GM19467 (cell line): Measurements from ENCODE around the gene RTN1.

Experiments used
- ATAC-seq: cut with Tn5 transposase; IDR thresholded peaks from one replicate; pipeline ENCODE4 v1.9.1; 2021; ENCODE audit warnings: mild to moderate bottlenecking, moderate library complexity; ENCODE audit not compliant: unreplicated experiment

Gene RTN1

GRCh38 chr14:59870277-59871165 is at the start of gene RTN1:
RTN1 (minus strand) TSS chr14:59870776; CDS start chr14:59870630, 146 bp downstream.
- ATAC-seq: no peak

- no peak for ATAC-seq
Measured at GRCh38 chr14:59920378-59920683, 49.8 kb upstream of the RTN1 start.

- no peak for ATAC-seq
Measured at GRCh38 chr14:59919570-59920377, 49.2 kb upstream of the RTN1 start, which contains the start of gene LRRC9. LRRC9 (plus strand) TSS chr14:59920144.

- no peak for ATAC-seq
Measured at GRCh38 chr14:59918824-59919569, 48.4 kb upstream of the RTN1 start.

GRCh38 chr14:59913187-59913586 is 42.6 kb upstream of the RTN1 start:
- no peak for ATAC-seq

GRCh38 chr14:59912443-59912842 is 41.9 kb upstream of the RTN1 start:
- no peak for ATAC-seq

- no peak for ATAC-seq
Measured at GRCh38 chr14:59905188-59905587, 34.6 kb upstream of the RTN1 start.

- ATAC-seq: no peak
Measured at GRCh38 chr14:59904184-59904583, 33.6 kb upstream of the RTN1 start.

- no peak for ATAC-seq
Measured at GRCh38 chr14:59900556-59900955, 30.0 kb upstream of the RTN1 start.

- no peak for ATAC-seq
Measured at GRCh38 chr14:59897757-59898383, 27.3 kb upstream of the RTN1 start.

GRCh38 chr14:59895721-59896120 is 25.1 kb upstream of the RTN1 start:
- no peak for ATAC-seq

GRCh38 chr14:59890676-59891075 is 20.1 kb upstream of the RTN1 start:
- ATAC-seq: no peak

- ATAC-seq: no peak
Measured at GRCh38 chr14:59882957-59883356, 12.4 kb upstream of the RTN1 start.

GRCh38 chr14:59871166-59871495 is 555 bp upstream of the RTN1 start:
- no peak for ATAC-seq

- ATAC-seq: no peak
Measured at GRCh38 chr14:59869381-59870255, 958 bp downstream of the RTN1 start.

- no peak for ATAC-seq
Measured at GRCh38 chr14:59868021-59868420, 2.6 kb downstream of the RTN1 start.

- no peak for ATAC-seq
Measured at GRCh38 chr14:59863806-59864525, 6.6 kb downstream of the RTN1 start.

- ATAC-seq: no peak
Measured at GRCh38 chr14:59857328-59857727, 13.2 kb downstream of the RTN1 start.

- ATAC-seq: no peak
Measured at GRCh38 chr14:59852350-59852749, 18.2 kb downstream of the RTN1 start.
